Measurements from ENCODE around the gene FUT6. TPM values are rescaled to one million over a fixed set of nuclear protein-coding genes. Genes with fewer than 3 reads are reported as not detected.

The FUT6 gene
- total RNA-seq, 4 donors from 2014 or later, result 0.74 TPM; not detected in 3

DNA sequence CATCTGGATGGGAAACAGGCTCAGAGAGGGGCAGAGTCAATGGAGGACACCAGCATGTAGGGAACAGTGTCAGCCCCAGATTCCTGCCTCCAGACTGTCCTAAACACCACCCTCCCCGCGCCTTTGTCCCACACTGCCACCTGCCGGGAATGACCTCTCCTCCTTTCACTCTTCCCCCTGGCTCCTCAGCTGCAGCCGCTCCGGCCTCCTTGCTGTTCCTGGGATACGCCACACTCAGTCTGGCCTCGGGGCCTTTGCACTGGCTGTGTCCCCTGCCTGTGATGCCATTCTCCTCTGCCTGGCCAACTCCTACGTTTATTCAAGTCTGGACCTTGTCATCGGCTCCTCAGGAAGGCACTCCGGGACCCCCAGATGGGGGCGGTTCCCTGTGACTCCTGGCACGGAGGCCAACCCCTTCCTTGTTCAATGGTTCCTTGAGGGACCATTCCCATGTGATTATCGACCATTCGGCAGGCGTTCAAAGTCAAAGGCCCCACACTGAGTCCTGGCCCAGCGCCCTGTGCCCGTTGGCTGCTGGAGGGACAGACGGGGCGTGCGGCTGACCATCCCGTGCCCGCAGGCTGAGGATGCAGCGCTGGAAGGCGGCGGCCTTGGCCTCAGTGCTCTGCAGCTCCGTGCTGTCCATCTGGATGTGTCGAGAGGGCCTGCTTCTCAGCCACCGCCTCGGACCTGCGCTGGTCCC is 15.8 kb downstream of the FUT6 start:
- ATAC-seq (ENCODE audit: low FRiP score) (no peak), DNase-seq (ENCODE audit: low spot score) (no peak)
- TF ChIP-seq, protein P1, sequence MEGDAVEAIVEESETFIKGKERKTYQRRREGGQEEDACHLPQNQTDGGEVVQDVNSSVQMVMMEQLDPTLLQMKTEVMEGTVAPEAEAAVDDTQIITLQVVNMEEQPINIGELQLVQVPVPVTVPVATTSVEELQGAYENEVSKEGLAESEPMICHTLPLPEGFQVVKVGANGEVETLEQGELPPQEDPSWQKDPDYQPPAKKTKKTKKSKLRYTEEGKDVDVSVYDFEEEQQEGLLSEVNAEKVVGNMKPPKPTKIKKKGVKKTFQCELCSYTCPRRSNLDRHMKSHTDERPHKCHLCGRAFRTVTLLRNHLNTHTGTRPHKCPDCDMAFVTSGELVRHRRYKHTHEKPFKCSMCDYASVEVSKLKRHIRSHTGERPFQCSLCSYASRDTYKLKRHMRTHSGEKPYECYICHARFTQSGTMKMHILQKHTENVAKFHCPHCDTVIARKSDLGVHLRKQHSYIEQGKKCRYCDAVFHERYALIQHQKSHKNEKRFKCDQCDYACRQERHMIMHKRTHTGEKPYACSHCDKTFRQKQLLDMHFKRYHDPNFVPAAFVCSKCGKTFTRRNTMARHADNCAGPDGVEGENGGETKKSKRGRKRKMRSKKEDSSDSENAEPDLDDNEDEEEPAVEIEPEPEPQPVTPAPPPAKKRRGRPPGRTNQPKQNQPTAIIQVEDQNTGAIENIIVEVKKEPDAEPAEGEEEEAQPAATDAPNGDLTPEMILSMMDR (IDR thresholded peaks at IDR 0.05), result no peak

DNA sequence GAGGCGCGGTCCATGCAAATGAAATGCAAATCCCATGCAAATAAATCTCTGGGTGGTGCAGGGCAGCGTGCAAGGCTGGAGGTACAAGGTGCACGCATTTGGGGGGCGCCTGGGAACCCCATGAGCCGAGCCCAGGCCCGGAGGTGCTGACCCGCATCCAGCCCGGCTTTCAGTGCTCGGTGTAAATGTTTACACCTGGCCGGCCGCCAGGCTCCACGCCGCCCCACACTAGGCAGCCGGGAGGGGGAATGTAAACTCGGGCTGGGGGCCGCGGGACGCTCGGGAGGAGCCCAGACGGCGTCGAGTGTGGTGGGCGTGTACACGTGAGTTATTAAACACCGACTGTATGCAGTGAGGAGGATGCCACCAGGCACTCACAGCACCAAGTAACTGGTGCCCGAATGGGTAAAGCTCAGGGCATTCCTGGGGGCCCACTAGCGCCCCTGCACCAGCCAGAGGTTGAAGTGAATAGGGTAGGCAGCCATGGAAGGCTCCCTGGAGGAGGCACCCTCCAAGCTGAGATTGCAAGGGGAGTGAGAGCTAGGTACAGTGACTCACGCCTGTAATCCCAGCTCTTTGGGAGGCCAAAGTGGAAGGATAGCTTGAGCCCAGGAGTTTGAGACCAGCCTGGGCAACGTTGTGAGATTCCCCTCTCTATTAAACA is 17.2 kb downstream of the FUT6 start:
- TF ChIP-seq, protein P1 (IDR thresholded peaks at IDR 0.05), result no peak
- ATAC-seq (ENCODE audit: low FRiP score) (no peak), DNase-seq (ENCODE audit: low spot score) (no peak)

DNA sequence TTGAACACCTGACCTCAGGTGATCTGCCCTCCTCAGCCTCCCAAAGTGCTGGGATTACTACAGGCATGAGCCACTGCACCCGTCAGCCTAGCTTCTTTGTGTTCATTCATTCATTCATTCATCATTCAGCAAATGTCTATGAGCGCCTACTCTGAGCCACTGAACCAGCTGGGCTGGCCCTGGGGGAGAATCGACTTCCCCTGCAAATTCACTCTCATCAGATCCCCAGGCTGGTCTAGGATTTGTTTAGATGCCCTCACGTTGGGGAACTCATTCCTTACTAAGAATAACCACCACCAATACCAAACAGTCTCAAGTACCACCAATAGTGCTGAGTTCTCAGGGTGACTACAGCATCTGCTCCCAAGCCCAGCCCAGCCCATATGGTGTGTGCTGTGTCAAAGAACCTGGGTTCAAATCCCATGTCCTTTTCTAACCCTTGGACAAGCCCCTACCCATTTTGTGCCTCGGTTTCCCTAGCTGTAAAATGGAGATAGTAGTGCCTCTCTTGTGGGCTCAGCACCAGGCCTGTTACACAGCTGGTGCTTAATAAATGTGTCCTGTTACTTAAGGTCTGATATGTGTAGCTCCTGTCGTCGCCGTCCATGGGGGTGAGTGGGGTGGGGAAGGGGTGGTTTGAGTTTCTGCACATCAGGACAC is 17.9 kb downstream of the FUT6 start:
- DNase-seq (ENCODE audit: low spot score) (no peak), ATAC-seq (ENCODE audit: low FRiP score) (no peak)
- TF ChIP-seq, protein P1 (IDR thresholded peaks at IDR 0.05), result no peak

DNA sequence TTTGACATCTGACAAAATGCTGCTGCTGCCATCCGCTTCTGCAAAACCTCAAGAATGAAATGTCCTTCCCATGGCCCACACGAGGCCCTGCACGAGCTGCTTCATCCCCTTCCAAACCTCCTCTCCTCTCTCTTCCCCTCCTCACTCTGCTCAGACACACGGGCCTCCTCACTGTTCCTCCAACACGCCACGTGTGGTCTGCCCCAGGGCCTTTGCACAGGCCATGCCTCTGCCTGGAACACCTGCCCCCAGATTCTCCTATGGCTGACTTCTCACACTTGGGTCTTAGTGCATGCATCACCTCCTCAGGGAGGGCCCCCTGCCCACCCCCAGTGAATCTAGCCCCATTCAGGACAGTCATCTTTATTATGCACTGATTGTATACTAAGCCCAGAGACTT is 18.7 kb downstream of the FUT6 start:
- DNase-seq (ENCODE audit: low spot score), result no peak
- TF ChIP-seq, protein P1 (IDR thresholded peaks at IDR 0.05), result no peak
- no peak for ATAC-seq (ENCODE audit: low FRiP score)

DNA sequence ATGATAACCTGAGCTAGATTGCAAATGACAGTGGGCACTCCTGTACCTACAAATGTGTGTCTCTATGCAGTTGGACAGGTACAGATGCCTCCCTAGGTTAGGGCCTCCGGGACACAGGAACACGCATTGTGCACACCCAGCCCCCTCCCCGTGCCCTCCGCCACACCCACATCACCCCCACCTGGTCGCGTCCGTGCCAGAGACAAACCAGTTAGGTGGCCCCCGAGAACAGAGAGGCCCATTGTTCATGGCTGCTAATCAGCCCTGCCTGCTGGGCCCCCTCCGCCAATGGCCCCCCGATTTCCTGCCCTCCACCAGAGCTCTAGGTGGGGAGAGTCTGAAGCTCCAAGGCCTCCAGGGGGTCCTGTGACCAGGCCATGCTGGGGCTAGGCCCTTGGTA is 20.9 kb downstream of the FUT6 start:
- no peak for ATAC-seq (ENCODE audit: low FRiP score)
- TF ChIP-seq, protein P1 (IDR thresholded peaks at IDR 0.05), result no peak
- no peak for DNase-seq (ENCODE audit: low spot score)

DNA sequence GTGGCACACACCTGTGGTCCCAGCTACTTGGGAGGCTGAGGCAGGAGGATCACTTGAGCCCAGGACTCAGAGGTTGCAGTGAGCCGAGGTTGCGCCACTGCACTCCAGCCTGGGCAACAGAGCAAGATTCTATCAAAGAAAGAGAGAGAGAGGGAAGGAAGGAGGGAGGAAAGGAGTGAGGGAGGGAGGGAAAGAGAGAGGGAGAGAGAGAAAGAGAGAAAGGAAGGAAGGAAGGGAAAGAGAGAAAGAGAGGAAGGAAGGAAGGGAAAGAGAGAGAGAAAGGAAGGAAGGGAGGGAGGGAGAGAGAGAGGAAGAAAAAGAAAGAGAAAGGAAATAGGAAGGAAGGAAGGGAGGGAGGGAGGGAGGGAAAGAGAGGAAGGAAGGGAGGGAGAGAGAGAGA is 22.3 kb downstream of the FUT6 start:
- DNase-seq (ENCODE audit: low spot score), result no peak
- TF ChIP-seq, protein P1 (IDR thresholded peaks at IDR 0.05), result no peak
- no peak for ATAC-seq (ENCODE audit: low FRiP score)

Measured in omental fat pad (tissue), 4 donors.